IMR-90 (cell line): ENCODE results near the gene PTEN. TPM values are rescaled to one million over a fixed set of nuclear protein-coding genes. Genes with fewer than 3 reads are reported as not detected.

Experiments used
- ATAC-seq: fragments of 200-7000 bp; cut with Tn5 transposase; 2 replicates; pipeline ENCODE4 v1.9.1; 2020; ENCODE audit warnings: low read depth, mild to moderate bottlenecking, moderate library complexity
- BruUV-seq: library from RNA; stranded (reverse); fragments of 400-500 nt; replicated peaks from 2 replicates; lab custom pipeline; 2021; lab: Mats Ljungman, UMichigan
- CTCF ChIA-PET: fragments of 300-600 bp; formaldehyde crosslinking; extraction: SDS; loops from one replicate; lab custom pipeline; 2021; ENCODE audit warnings: antibody characterized with exemption; lab: Yijun Ruan, JAX
- POLR2A ChIA-PET: fragments of 300-600 bp; sonication (Branson Sonifier 250); formaldehyde crosslinking; loops from one replicate; lab custom pipeline; 2022; ENCODE audit warnings: antibody characterized with exemption; ENCODE audit not compliant: unreplicated experiment; lab: Charles Lee
- DNase-seq: peaks from one replicate; pipeline ENCODE4 v3.0.0; 2013
- H2AFZ ChIP-seq: replicated peaks from 2 replicates; pipeline ENCODE3; 2013; ENCODE audit warnings: low read length, mild to moderate bottlenecking; ENCODE audit not compliant: poor library complexity
- H2AK5ac ChIP-seq: 2 replicates; pipeline ENCODE4 v1.6.1; 2013; ENCODE audit warnings: low read depth, low read length, inconsistent platforms
- H2AK9ac ChIP-seq: replicated peaks from 2 replicates; pipeline ENCODE3; 2013; ENCODE audit warnings: mild to moderate bottlenecking, low read depth, low read length, moderate library complexity; ENCODE audit not compliant: poor library complexity
- H2BK120ac ChIP-seq: 2 replicates; pipeline ENCODE4 v1.6.1; 2013; ENCODE audit warnings: low read depth, low read length, inconsistent platforms
- H2BK15ac ChIP-seq: 3 replicates; pipeline ENCODE4 v1.6.1; 2013; ENCODE audit warnings: low read depth, low read length, inconsistent platforms
- H2BK20ac ChIP-seq: 2 replicates; pipeline ENCODE4 v1.6.1; 2013; ENCODE audit warnings: low read depth, mild to moderate bottlenecking, inconsistent platforms, low read length, moderate library complexity
- H2BK5ac ChIP-seq: 2 replicates; pipeline ENCODE4 v1.6.1; 2013; ENCODE audit warnings: mild to moderate bottlenecking, low read depth, low read length, inconsistent platforms; ENCODE audit not compliant: poor library complexity, severe bottlenecking
- H3K14ac ChIP-seq: replicated peaks from 2 replicates; pipeline ENCODE4 v1.6.1; 2013; ENCODE audit warnings: low read depth, low read length, inconsistent platforms
- H3K18ac ChIP-seq: 2 replicates; pipeline ENCODE4 v1.6.1; 2013; ENCODE audit warnings: low read depth, low read length, control low read depth
- H3K23ac ChIP-seq: 2 replicates; pipeline ENCODE4 v1.6.1; 2013; ENCODE audit warnings: low read depth, low read length, inconsistent platforms
- H3K27ac ChIP-seq: 2 replicates; pipeline ENCODE4 v1.5.1; 2013; ENCODE audit warnings: mild to moderate bottlenecking, control low read depth, low read length; ENCODE audit not compliant: insufficient read depth
- H3K27me3 ChIP-seq: 2 replicates; pipeline ENCODE4 v1.6.1; 2013; ENCODE audit warnings: low read length; ENCODE audit not compliant: control insufficient read depth, insufficient read depth
- H3K36me3 ChIP-seq: 2 replicates; pipeline ENCODE4 v1.6.1; 2013; ENCODE audit warnings: low read length, mixed read lengths; ENCODE audit not compliant: control insufficient read depth, insufficient read depth
- H3K4ac ChIP-seq: 2 replicates; pipeline ENCODE4 v1.6.1; 2013; ENCODE audit warnings: low read depth, low read length, inconsistent platforms
- H3K4me1 ChIP-seq: 2 replicates; pipeline ENCODE4 v1.6.1; 2013; ENCODE audit warnings: low read length, mixed read lengths; ENCODE audit not compliant: control insufficient read depth, insufficient read depth
- H3K4me2 ChIP-seq: 2 replicates; pipeline ENCODE4 v1.6.1; 2013; ENCODE audit warnings: low read depth, mild to moderate bottlenecking, control low read depth, low read length, moderate library complexity
- H3K4me3 ChIP-seq: 2 replicates; pipeline ENCODE4 v1.5.1; 2013; ENCODE audit warnings: low read depth, mild to moderate bottlenecking, control low read depth, low read length, moderate library complexity; ENCODE audit not compliant: insufficient read depth
- H3K56ac ChIP-seq: 2 replicates; pipeline ENCODE4 v1.6.1; 2013; ENCODE audit warnings: low read length, inconsistent platforms; ENCODE audit not compliant: insufficient read depth; ENCODE audit errors: extremely low read depth
- H3K79me1 ChIP-seq, 2 experiments: 2 replicates each; pipeline ENCODE4 v1.6.1; 2013; ENCODE audit warnings: low read length in 2 of 2, inconsistent platforms in 1 of 2, low read depth in 1 of 2
- H3K9ac ChIP-seq: 2 replicates; pipeline ENCODE4 v1.6.1; 2013; ENCODE audit warnings: low read depth, low read length, control low read depth
- H3K9me1 ChIP-seq: 2 replicates; pipeline ENCODE4 v1.6.1; 2013; ENCODE audit warnings: low read length, inconsistent platforms; ENCODE audit not compliant: insufficient read depth
- H3K9me3 ChIP-seq: 2 replicates; pipeline ENCODE4 v1.6.1; 2013; ENCODE audit warnings: low read length; ENCODE audit not compliant: control insufficient read depth, insufficient read depth
- H4K20me1 ChIP-seq: 2 replicates; pipeline ENCODE4 v1.6.1; 2013; ENCODE audit warnings: low read length, inconsistent platforms; ENCODE audit not compliant: insufficient read depth
- H4K5ac ChIP-seq: 2 replicates; pipeline ENCODE4 v1.6.1; 2013; ENCODE audit warnings: mild to moderate bottlenecking, low read depth, low read length, control low read depth
- H4K8ac ChIP-seq, 2 experiments: 2 replicates each; pipeline ENCODE4 v1.6.1; 2013; ENCODE audit warnings: low read depth in 2 of 2, low read length in 2 of 2, control low read depth in 1 of 2, inconsistent platforms in 1 of 2
- H4K91ac ChIP-seq: 2 replicates; pipeline ENCODE4 v1.6.1; 2013; ENCODE audit warnings: low read depth, low read length, inconsistent platforms; ENCODE audit not compliant: insufficient read depth
- FOS ChIP-seq: fragments of 150-350 bp; IDR thresholded peaks from 2 replicates; pipeline ENCODE4 v1.6.1; 2016; ENCODE audit warnings: low read depth, low read length
- MAFK ChIP-seq: IDR thresholded peaks from 2 replicates; pipeline ENCODE4 v1.6.1; 2012; ENCODE audit warnings: low read depth, low read length, improper control_type of control experiment
- WGBS, 2 experiments: methylation state at CpG; one replicate each; pipeline versions ENCODE4 v1.1.5 to v1.1.7; 2013; ENCODE audit warnings: missing lambda C conversion rate in 2 of 2; ENCODE audit not compliant: insufficient read length in 1 of 2; ENCODE audit errors: extremely low coverage in 2 of 2; 5-methylcytosine and 5-hydroxymethylcytosine counted together
- dilution Hi-C: fragments of 300-500 bp; cut with HindIII; formaldehyde crosslinking; loops from one replicate; pipeline ENCODE4 v1.14.3; 2018; ENCODE audit warnings: low sequenced_read_pairs; ENCODE audit not compliant: unreplicated experiment
- in situ Hi-C: fragments of 300-500 bp; cut with MboI; formaldehyde crosslinking; loops from 3 replicates; pipeline ENCODE4 v1.14.3; 2019; ENCODE audit warnings: low sequenced_read_pairs, inconsistent platforms, mixed read lengths
- intact Hi-C: fragments of 100-400 bp; cut with micrococcal nuclease; formaldehyde crosslinking; loops from 2 replicates; pipeline ENCODE4 v1.10.0; 2022
- polyA plus RNA-seq, 3 experiments: library from polyadenylated mRNA; depleted of rRNA; stranded (reverse); fragments of >200 nt; gene quantifications; 2 replicates each; pipeline ENCODE4 v1.2.3, GENCODE V29; 2012; ENCODE audit warnings: low replicate concordance in 1 of 3
- total RNA-seq: library from RNA; depleted of rRNA; stranded (reverse); fragments of >200 nt; gene quantifications from 2 replicates; pipeline ENCODE4 v1.2.3, GENCODE V29; 2012

Gene PTEN
- total and polyA plus RNA-seq, 2 of the 4 experiments (the other 2 are of a cell fraction) = 12.0 to 38.9 TPM

DNA sequence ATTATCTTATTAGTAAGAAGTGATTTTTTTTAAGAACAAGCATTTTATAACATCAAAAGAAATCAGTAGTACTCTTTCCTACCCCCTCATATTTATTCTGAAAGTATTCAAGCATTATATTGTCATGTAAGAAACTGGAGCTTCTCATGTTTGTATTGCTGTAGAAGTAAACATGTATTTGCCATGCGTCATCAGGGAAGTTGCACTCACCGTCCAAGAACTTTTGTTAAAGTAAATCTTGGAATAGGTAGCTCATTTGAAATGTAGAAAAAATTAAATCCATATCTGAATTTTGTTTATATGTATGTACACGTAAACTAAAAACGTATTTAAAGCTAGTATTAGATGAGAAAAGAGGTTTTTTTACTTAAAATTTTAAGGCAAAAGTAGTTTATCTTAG lies 96.8 kb downstream of the PTEN start:
- ATAC-seq = no peak
- Histone ChIP-seq H4K91ac (no peak overlapping the region), H3K56ac (no peak overlapping the region), H4K20me1 (peaks cover 6% of the 10 kb centered on the region; the same call in 1 of the 2 replicates), H2BK5ac (peak overlapping the region; percentile 39), H3K4me3 (no peak overlapping the region), H3K9ac (no peak overlapping the region), H2BK15ac (no peak overlapping the region), H3K9me1 (no peaks in the 10 kb centered on the region), H2BK20ac (no peak overlapping the region), H3K18ac (no peak overlapping the region), H4K8ac (no peak overlapping the region; a peak in 1 of 4 replicates), H3K4ac (no peak overlapping the region), H3K23ac (no peak overlapping the region), H3K36me3 (peaks cover 21% of the 10 kb centered on the region), H2AK5ac (no peak overlapping the region), H3K4me2 (no peak overlapping the region), H3K27me3 (no peaks in the 10 kb centered on the region), H4K5ac (no peak overlapping the region), H2BK120ac (no peak overlapping the region), H3K79me1 (peaks cover 5 to 27% of the 10 kb centered on the region in 2 experiments; a peak in 3 of 4 replicates), H2AK9ac (no peak overlapping the region), H3K27ac (no peak overlapping the region), H3K9me3 (no peaks in the 10 kb centered on the region), H2AFZ (no peak overlapping the region), H3K14ac (no peak overlapping the region), H3K4me1 (peaks cover 3% of the 10 kb centered on the region)
- dilution Hi-C loops = no loop called here
- CTCF ChIA-PET = no interaction called here
- in situ Hi-C loops = no loop called here
- WGBS, 2 experiments = no CpG with 5 or more reads among the region's 4 CpGs
- intact Hi-C loops = loop anchor here (5.0 kb wide), 1 partner anchor 93 kb away; no protein-coding TSS in a partner anchor
- POLR2A ChIA-PET = interaction anchor here (0.5 kb wide), 1 partner anchor 65 kb away, joined by 3 read pairs; no protein-coding TSS in a partner anchor
- TF ChIP-seq FOS (0 out of 2 replicates have a peak, but pooled peaks have one; percentile 7), MAFK (no peak)
- BruUV-seq = no TSS peak
- DNase-seq = peak; percentile 46
